Tongue (tissue), 2 donors: ENCODE measurements around the gene HEXIM2. TPM values are rescaled to one million over a fixed set of nuclear protein-coding genes. Genes with fewer than 3 reads are reported as not detected.
"Not testable (repeated sequence)": the region's sequence is repeated elsewhere in the genome, so short reads cannot be mapped to it uniquely, and the experiment has no call there.

Experiments used
- DNase-seq: peaks from one replicate; pipeline ENCODE4 v3.0.0-alpha.2; 2015
- total RNA-seq: library from RNA; depleted of rRNA; stranded (reverse); fragments of >200 nt; gene quantifications from one replicate; pipeline ENCODE4 v1.2.3, GENCODE V29; 2014

HEXIM2 gene, protein sequence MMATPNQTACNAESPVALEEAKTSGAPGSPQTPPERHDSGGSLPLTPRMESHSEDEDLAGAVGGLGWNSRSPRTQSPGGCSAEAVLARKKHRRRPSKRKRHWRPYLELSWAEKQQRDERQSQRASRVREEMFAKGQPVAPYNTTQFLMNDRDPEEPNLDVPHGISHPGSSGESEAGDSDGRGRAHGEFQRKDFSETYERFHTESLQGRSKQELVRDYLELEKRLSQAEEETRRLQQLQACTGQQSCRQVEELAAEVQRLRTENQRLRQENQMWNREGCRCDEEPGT
- 5.6 TPM for total RNA-seq

DNA sequence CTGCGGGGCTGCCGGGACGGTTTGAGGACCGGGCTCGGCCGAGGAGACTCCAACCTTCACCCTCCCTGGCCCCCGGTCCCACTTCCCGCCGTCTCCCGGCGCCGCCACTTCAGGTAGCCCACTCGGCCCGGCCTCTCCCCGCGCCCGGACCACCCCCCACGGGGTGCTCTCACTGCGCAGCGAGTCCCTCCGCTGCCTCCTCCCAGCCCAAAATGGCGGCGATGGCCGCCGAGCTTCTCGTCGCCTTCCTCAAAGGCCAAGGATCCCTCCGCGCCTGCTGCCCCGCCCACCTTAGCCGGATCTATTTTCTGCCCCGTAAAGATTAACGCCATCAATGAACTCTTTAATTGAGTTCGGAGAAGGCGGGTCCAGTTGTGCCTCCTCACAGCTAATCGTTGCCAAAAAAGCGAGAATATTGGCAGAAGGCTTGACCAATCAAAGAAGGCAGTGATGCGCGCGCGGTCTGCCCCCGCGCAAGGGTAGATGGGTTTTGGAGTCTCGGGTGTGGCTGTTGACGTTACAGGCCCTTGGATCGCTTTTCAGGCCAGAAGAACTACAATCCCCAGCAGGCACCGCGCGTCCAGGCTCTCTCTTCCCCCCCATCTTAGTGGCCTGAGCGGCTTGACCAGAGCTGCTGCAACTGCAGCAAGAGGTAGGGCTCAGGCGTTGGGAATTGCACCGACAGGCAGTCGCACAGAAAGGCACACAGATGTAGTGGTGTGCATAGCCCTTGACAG, at the start of gene HEXIM2:
HEXIM2 (plus strand) TSS at position 588 of the 737 bp plus-strand sequence. CDS start 919 bp downstream, outside the sequence.
- peak; percentile 100 for DNase-seq

DNA sequence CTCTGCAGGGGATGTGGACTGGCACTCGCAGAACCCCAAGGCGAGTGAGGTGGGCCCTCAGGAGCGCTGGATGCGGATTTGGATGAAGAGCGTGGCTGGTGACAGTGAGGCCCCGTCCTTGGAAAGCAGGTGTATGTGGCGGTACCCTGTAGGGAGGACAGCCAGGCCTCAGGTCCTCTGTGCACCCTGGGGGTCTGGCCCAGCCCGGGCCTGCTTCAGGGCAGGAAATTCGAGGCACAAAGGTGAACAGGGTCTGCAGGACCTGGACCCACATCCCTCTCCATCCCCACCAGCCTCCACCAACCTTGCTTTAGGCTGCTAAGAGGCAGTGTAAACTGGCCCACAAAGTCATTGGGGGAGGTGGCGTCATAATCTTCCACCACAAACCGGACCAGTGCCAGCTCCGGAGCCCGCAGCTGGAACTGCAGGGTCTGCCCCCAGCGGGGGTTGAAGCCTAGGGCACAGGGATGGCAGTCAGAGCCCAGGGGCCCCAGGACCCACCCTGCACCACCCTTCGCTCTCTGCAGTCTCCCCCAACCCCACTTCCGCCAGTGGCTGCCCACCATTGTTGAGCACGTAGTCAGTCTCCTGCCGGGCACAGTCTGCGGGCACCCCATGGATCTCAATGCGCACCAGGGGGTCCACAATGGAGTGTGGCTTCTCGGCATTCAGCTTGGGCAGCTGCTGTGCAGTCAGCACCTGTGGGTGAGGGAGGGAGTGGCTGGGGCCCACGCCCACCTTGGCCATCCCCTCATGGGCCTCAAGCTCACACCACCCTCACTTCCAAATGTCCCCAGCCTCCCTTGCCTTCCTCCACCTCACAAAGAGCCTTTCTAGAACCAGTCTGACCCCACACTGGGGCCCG, 48.9 kb upstream of the HEXIM2 start:
- DNase-seq = no peak

DNA sequence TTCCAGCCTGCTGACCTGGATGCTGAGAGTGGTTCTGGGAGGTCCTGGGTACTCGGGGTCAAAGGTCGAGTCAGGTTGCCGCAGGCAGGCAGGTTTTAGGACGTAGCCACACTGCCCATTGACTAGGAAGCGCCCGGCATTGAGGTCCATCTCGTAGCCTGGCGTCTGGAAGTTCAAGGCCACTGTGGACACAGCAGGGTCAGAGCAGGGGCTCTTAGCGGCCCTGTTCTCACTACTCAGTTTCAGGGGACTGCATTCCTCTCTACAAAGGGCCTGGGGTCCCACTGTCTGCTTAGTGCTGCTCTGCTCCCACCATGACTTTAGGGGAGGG, 48.3 kb upstream of the HEXIM2 start:
- no peak for DNase-seq

DNA sequence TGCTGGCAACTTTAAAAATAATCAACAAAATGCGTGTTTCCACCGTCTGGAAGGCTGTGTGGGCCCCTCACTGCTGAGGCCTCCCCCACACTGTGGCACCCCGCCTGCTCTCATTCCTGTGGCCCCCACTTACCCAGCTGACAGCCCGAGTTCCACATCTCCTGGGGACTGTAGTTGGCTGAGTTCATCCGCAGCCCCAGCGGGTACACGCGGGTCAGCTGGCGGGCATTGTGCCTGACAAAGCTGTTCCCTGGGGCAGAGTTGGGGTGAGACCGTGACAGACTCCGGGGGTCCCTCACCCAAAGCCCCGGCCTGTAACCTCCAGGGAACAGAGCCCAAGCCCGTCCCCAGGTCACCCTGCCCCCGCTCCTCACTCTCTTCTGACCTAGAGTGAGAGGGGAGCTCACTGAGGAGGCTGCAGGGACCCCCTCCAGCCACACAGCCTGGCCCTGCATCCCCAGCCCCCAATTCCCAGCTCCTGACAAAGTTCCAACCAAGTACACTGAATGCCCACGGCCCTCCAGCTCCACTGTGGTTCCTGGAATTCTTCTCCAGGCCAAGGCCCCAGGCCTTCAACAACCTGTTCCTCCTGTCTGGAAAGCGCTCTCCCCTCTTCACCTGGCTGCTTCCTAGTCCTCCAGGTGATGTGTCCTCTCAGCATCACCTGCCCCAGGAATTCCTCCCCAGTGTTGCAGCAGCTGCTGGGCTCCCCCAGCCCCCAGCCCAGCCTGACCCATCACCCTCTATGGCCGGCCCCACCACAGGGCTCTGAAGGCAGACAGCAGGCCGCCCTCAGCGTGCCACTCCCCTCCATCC, 47.4 kb upstream of the HEXIM2 start:
- no peak for DNase-seq

DNA sequence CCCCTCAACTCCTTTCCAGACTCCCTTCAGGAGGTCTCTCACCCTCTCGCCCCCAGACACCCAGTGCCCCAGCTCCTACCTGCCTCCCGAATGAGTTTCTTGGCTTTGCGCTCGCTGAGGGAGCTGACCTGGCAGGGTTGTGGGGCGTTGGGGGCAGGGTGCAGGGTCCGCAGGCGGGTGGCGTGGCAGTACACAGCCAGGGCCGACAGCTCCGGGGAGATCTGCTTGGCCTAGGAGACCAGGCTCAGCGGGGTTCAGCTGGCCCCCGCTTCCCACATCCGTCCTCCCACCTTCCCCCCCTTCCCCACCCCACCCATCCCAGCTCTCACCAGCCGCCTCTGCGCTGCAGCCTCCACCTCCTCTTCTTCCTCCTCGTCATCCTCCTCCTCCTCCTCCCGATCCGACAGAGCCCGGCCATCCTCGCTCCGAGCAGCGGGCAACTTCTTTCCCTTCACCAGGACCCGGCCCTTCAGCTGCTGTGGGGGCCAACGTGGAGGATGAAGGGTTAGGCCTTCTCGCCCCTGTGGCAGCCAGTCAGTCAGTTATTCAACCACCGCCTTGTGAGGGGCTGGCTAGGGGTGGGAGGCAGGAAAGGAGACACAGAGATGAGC, 46.6 kb upstream of the HEXIM2 start:
- DNase-seq = no peak

DNA sequence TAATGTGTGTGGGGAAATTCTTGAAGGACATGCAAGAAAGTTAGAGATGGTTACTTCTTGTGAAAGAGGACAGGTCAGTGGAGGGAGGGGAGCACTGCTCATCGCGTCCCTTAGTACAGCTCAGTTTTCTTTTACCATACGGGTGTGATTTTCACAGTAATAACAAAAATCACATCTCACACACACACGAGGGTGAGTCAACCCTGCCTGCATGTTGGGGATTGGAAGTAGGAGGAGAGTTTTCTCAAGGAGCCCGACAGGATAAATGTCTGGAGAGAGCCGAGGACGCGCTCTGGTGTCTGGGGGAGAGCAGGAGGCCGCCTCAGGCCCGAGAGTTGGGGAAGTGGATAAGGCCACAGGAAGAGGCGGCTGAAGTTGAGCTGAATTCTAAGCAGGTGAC, 45.8 kb upstream of the HEXIM2 start:
- DNase-seq = no peak

DNA sequence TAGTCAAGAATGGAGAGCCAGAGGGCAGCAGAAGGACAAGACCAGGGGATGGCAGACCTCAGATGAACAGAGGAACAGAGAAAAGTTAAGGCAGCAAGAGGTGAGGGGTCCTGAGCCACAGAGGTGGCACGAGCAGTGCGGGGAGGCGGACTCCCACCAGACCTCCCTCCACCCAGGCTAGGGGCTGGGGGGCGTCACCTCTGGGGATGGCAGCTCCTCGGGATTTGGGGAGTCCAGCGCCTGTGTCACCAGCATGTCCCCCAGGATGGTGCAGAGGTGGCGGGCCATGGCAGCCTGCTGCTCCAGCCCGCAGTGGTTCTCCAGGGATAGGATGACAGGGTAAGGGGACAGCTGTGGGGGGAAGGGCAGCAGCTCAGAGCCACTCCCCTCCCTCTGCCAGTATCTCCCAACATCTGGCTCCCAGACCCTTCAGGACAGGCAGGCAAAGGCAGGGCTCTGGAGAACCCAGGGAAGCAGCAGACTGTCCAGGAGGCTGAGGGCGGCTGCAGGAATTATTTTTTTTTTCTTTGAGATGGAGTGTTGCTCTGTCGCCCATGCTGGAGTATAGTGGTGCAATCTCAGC, 45.1 kb upstream of the HEXIM2 start:
- DNase-seq = no peak

DNA sequence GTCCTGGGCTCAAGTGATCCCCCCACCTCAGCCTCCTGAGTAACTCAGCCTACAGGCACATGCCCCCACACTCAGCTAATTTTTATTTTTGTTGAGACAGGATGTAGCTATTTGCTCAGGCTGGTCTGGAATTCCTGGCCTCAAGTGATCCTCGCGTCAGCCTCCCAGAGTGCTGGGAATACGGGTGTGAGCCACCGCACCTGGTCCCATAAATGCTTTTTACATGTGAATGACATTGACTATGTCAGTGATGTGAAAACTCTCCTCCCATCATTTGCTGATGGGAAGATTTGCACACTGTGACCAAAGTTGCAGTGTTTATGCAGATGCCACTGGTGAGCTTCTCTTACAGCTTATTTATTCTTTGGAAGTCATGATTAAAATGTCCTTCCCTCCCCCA, 44.3 kb upstream of the HEXIM2 start:
- no peak for DNase-seq

DNA sequence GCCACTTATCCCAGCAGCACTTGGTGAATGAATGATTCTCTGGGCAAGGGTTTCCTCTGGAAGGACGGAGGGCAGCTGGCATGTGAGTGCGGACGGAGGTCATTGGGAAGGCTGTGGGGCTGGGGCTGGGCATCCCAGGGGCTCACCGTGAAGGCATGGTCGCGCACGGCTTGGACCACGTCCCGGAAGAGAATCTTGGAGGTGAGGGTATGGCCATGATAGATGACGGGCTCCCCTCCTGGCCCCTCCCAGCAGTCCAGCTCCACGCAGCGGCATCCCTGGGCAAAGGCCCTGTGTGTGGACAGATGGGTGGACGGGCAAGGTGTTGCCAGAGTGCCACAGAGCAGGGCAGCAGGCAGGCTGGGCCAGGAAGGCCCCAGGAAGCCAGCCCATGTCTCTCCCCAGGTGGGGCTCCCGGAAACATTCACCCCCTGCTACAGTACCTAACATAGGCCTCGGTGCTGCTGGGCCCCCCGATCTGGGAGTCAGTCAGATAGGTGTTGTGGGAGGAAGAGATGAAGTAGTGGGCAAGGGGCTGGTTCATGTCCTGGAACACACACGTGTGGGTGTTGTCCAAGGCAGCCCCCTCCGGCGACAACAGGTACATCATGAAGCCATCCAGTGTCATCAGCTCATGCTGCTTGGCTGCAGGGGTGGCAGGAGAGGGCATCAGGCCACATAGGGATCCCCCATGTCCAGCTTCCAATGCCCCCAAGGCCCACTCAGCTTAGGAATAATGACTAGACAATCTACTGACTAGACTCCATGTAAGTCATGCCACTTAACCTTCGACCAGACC, 43.6 kb upstream of the HEXIM2 start:
- no peak for DNase-seq

DNA sequence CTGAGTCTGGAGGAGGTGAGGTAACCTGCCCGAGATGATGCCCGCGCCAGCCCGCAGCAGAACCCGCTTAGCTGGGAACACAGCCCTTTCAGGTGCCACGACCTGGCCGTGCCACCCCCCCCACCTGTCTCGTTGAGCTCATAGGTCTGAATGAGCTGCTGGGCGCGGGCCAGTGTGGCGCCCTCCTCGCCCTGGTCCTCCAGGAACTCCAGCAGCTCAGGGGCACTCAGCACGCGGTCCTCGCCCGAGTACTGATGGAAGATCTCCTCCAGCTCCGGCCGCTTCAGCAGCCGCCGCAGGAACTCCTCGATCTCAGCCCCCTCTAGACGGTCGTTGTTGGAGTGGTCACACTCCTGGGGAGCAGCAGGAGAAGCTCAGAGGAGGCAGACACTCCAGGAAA, 43.0 kb upstream of the HEXIM2 start:
- no peak for DNase-seq

DNA sequence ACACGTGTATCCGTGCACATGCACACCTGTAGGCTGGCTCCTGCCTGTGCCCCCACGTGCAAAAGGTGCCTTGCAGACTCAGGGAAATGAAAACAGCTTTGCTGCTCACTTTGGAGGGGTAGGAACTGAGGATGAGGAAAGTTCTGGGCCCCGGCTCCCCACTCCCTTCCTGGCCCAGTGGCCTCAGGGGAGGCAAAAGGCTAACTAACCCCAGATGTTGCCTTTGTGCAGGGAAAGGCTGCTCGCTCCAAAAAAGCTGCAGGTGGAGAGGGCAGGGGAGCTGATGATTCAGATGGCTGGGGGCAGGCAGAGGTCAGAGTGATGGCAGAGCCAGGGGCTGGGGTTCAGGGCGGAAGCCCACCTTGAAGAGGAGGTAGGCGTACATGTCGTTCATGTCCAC, 41.7 kb upstream of the HEXIM2 start:
- no peak for DNase-seq

DNA sequence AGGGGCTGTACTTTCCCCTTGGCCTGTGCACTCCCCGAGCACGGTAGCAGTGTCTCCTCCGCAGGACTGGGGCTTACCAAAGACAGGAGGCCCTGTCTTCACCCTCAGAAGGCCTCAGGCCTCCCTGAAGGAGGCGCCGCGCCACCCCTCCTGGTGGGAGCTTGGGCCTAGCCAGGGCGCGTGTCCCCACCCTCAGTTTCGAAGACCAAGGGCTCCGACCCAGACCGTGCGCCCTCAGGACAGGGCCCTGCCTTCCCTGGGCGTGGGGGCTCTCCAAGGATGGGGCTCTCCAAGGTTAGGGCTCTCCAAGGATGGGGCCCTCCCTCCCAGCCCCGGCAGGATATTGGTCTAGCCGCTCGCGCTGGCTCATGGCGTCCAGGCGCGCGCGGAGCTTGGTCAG, 41.1 kb upstream of the HEXIM2 start:
- DNase-seq = no peak

DNA sequence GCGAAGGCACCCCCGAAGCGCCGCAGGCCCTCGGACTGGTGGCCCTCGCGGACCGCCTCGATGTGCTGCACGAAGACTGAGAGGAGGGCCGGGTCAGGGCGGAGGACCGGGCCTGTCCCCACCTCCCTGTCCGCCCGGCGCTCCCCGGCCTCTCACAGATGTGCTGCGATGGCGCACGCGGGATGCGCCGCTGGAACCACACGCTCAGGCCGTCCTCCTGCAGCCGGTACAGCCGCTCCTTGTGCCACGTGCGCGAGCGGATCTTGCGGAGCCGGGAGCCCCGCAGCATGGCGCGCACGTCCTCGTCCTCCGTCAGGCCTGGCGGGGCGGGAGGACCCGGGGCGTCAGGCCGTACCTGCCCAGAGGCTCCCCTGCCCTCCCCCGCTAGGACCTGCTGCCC, 40.6 kb upstream of the HEXIM2 start:
- DNase-seq = no peak

DNA sequence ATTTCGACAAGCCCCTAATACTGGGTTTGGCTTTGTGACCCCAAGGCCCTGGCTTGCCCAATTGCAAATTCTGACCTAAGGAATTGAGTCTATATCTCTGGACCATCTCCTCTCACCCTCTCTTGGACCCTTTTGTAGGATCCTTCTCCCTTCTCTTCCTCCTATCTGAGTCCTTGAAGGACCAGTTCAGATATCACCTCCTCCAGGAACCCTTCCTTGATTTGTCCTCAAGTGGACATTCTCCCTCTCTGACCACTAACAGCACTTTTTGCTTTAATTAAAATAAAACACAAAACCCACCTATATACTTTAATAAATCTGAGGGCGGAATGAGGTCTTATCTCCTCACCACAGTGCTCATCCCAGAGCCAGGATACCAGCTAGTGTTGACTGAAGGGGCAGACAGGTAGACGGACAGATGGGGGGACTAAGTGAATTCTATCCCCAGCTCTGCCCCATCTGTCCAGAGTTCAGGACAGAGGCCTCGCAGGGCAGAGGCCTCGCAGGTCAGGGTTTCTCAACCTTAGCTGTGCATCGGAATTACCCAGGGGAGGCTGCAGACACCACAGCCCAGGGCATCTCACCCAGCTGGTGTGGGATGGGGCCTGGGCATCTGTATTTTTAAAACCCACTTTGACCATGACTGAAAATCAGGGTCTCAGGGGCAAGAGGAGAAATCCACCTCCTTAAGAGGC, 38.5 kb upstream of the HEXIM2 start:
- DNase-seq = no peak

DNA sequence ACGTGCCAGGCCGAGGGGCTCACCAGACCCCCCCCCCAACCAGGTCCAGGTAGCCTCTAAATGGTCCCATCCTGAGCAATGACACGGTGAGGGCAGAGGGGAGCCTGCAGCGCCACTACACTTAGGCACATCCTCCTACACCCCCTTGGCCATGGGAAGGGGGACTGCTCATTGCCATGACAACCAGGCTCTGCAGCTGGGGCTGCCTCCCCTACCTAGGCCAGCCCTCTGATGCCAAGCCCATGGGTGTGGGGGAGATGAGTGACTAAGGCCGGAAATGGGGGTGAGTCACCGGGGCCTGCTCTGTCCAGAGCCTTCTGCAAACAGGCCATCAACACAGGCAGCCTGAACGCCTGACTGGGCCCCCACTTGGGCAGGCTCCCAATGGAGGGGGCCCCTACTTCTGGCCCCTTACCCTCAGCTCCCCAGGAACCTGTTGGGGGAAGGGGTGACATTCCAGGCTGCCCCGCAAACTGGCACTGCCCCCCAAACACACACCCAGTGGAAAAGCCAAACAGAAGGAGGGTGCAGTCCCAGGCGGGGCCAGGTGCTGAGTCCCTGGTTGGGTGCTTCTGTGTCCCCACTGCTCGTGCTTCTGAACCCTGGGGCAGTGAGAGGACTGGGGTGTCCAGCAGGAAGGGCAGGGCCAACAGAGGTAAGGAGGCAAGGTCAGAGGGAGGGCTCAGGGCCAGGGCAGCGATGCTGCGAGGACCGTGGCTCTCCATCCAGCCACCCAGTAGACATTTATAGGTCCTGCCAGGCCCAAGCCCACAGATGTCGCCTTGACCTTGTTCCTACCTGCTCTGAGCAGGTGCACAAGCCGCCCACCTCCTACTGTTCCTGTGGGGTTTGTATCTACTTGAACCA, 37.5 kb upstream of the HEXIM2 start:
- DNase-seq = no peak

DNA sequence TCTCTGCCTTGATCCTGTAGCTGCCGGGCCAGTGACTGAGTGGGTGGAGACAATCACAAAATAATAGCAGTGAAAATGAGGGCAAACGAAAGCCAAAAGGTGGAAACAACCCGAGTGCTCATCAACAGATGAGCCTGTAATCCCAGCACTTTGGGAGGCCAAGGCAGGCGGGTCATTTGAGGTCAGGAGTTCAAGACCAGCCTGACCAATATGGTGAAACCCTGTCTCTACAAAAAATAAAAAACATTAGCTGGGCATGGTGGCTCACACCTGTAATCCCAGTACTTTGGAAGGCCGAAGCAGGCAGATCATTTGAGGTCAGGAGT, 36.9 kb upstream of the HEXIM2 start:
- not testable (repeated sequence) for DNase-seq

DNA sequence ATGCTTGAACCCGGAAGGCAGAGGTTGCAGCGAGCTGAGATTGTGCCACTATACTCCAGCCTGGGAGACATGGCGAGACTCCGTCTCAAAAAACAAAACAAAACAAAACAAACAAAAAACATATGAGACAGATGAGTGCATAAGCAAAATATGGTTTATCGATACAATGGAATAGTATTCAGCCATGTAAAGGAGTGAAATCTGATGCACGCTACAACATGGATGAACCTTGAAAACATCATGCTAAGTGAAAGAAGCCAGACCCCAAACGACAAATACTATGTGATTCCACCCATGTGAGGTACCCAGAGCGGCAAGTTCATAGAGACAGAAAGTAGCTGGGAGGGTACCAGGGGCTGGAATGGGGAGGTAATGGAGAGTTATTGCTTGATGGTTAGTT, 36.2 kb upstream of the HEXIM2 start:
- no peak for DNase-seq

DNA sequence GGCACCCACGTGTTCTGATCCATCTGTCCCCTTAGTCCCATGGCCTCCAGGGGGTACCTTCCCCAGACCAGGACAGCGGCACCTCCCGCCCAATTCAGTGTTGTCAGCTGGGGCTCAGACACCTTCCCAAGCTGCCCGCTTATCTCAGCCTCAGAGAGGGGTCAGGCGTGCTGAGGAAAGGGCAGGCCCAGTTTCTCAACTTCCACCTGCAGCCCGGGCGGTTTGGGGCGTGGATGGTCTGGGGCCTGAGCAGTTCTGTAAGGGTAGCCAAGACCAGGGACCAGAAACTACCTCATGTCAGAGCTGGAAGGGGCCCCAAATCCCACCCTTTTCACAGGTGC, 34.5 kb upstream of the HEXIM2 start:
- no peak for DNase-seq
